Activated CD8-positive, alpha-beta memory T cell treated with anti-CD3 and anti-CD28 coated beads for 36 hours (primary cell): ENCODE measurements around the gene SLC11A2. TPM values are rescaled to one million over a fixed set of nuclear protein-coding genes. Genes with fewer than 3 reads are reported as not detected.

Experiments used
- CTCF ChIA-PET: fragments of 350-600 bp; sonication (Branson Sonifier 250); formaldehyde crosslinking; loops from one replicate; lab custom pipeline; 2021; ENCODE audit warnings: antibody characterized with exemption; lab: Charles Lee
- POLR2A ChIA-PET: fragments of 350-600 bp; sonication (Branson Sonifier 250); formaldehyde crosslinking; loops from one replicate; lab custom pipeline; 2021; ENCODE audit warnings: antibody characterized with exemption; lab: Charles Lee
- total RNA-seq, 2 experiments: library from RNA; stranded (reverse); gene quantifications; one replicate each; pipeline ENCODE4 v1.2.3, GENCODE V29; 2021

SLC11A2 gene
- 10 to 100 TPM; 33.4 to 33.8 TPM for total RNA-seq

GRCh38 chr12:51025836-51026638, at the start of gene SLC11A2:
TSS of gene SLC11A2 (minus strand) at chr12:51026384. CDS start at chr12:51010728, 15,656 bp downstream.
- CTCF ChIA-PET, result interaction anchor here (0.7 to 3.0 kb wide), 12 partner anchors 10 to 315 kb away, joined by 3 to 6 read pairs (median 4); no protein-coding TSS in a partner anchor
- POLR2A ChIA-PET, result interaction anchor here (0.5 to 2.4 kb wide), 13 partner anchors 15 to 364 kb away, joined by 3 to 15 read pairs (median 4); partner anchors contain the start of genes ATF1, CSRNP2 and POU6F1

DNA sequence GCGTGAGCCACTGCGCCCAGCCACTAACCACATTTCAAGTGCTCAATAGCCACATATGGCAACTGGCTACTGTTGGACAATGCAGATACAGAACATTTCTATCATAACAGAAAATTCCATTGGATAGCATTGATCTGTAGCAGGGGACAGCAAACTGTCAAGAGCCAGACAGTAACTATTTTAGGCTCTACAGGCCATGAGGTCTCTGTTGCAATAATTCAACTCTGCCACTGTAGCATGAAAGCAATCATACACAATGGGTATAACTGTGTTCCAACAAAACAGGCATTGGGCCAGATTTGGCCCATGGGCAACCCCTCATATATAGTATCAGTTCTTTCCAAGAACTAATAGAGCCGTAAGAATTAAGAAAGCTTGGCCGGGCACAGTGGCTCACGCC, 49.2 kb upstream of the SLC11A2 start:
- POLR2A ChIA-PET, result interaction anchor here (0.7 kb wide), 1 partner anchor 137 kb away, joined by 6 read pairs; no protein-coding TSS in a partner anchor
- CTCF ChIA-PET, result interaction anchor here (0.8 kb wide), 1 partner anchor 11 kb away, joined by 4 read pairs; no protein-coding TSS in a partner anchor

- CTCF ChIA-PET, result no interaction called here
- POLR2A ChIA-PET, result no interaction called here
These were observed 45.5 kb upstream of the SLC11A2 start for GRCh38 chr12:51071663-51072062.

- CTCF ChIA-PET, result no interaction called here
- POLR2A ChIA-PET, result no interaction called here
These were observed 43.8 kb upstream of the SLC11A2 start for GRCh38 chr12:51070004-51070403.

GRCh38 chr12:51067771-51068170, 41.6 kb upstream of the SLC11A2 start:
- CTCF ChIA-PET, result no interaction called here
- POLR2A ChIA-PET, result no interaction called here

GRCh38 chr12:51067229-51067628, 41.0 kb upstream of the SLC11A2 start:
- ChIA-PET POLR2A (no interaction called here), CTCF (interaction anchor here (1.2 kb wide), 1 partner anchor 11 kb away, joined by 3 read pairs; no protein-coding TSS in a partner anchor)

- ChIA-PET CTCF (no interaction called here), POLR2A (no interaction called here)
These were observed 39.3 kb upstream of the SLC11A2 start for GRCh38 chr12:51065530-51065929.

DNA sequence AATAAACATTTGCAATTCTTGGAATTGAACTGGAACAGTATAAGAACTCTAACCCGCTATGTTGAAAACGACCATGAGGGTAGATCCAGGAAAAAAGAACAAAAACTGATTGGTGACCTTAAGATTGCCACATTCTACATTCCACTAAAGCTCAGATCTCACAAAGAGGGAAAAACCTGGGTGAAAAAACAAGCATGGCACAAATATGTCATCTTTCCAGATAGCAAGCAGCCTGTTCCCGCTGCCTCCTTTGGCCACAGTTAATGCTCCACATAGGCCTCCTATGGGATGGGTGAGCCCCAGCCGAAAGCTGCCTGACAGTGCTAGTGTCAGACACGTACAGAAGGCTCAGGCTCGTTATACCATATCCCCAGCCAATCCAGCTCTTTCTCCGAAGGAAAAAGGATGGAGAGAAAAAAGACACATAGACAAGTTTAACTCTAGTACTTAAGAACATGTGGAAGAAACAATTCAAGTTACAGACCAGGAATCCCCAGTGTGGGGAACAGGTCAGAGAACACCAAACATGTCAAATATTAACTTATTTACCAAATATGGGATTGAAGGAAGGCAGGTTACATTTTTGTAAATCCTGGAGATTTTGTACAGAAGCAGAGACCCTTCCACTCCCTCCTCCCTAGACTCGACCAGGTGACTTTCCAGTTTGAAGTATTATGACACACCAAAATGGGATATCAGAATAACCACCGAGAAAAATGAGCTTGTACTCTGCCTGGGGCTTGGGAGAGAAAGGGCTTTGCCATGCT, 36.6 kb upstream of the SLC11A2 start:
- CTCF ChIA-PET, result interaction anchor here (0.6 to 0.9 kb wide), 2 partner anchors 14 to 17 kb away, joined by 3 read pairs; no protein-coding TSS in a partner anchor
- POLR2A ChIA-PET, result interaction anchor here (0.6 to 1.2 kb wide), 2 partner anchors 11 to 21 kb away, joined by 3 read pairs; no protein-coding TSS in a partner anchor

- ChIA-PET CTCF (no interaction called here), POLR2A (no interaction called here)
These were observed 32.9 kb upstream of the SLC11A2 start for GRCh38 chr12:51059086-51059485.

GRCh38 chr12:51056242-51056641, 30.1 kb upstream of the SLC11A2 start:
- ChIA-PET CTCF (interaction anchor here (0.9 kb wide), 1 partner anchor 10 kb away, joined by 3 read pairs; no protein-coding TSS in a partner anchor), POLR2A (no interaction called here)

DNA sequence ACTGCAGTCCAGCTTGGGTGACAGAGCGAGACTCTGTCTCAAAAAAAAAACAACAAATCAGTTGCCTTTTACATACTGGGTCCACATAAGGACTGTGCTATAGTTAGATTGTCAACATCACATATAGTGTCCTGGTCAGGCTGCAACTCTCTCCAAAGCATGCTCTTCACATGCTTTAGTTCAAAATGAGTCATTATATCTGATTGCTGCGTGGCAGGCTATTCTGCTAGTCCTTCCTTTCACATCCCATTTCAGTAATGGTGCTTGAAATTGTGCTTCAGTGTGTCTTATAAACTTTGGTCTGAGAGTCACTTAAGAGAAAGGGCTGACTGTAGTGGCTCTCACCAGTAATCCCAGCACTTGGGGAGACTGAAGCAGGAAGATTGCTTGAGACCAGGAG, 28.9 kb upstream of the SLC11A2 start:
- ChIA-PET CTCF (interaction anchor here (0.7 kb wide), 1 partner anchor 320 kb away, joined by 3 read pairs; no protein-coding TSS in a partner anchor), POLR2A (no interaction called here)

DNA sequence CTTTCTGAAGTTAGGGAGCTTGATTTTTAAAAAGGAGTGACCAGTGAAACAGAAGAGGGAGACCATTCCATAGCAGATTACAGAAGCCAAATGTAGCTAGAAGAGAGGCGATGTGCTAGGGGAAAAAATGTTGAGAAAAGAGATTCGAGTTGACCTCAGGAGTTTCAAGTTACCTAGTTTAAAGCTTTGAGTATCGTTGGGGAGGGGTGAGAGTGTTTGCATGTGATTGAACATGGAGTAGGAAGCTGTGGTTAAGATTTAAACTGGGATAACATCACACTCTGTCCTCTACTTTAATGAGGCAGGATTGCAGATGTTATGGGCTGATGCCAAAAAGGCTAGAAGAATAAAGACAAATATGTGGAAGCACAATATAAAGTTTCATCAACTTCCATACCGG, 25.6 kb upstream of the SLC11A2 start:
- POLR2A ChIA-PET, result interaction anchor here (0.6 to 1.4 kb wide), 3 partner anchors 9 to 17 kb away, joined by 3 read pairs; no protein-coding TSS in a partner anchor
- CTCF ChIA-PET, result no interaction called here

DNA sequence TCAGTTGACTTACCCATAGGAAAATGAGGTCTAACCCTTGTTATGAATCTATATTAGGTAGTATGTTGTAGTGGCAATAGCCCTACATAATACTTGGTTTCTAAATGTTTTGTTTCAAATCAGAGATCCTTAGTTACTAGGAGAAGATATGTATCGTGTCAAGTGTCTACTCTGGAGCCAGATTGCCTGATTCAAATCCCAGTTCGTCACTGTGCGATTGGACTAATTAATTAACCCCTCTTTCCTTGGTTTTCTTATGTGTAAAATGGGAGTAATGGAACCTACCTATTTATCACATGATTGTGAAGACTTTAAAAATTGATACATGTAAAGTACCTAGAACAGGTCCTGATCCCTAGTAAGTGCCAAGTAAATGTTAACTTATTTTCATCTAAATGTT, 23.3 kb upstream of the SLC11A2 start:
- CTCF ChIA-PET, result no interaction called here
- POLR2A ChIA-PET, result interaction anchor here (0.7 kb wide), 1 partner anchor 104 kb away, joined by 5 read pairs; no protein-coding TSS in a partner anchor

- CTCF ChIA-PET, result no interaction called here
- POLR2A ChIA-PET, result interaction anchor here (0.5 to 0.9 kb wide), 3 partner anchors 22 to 50 kb away, joined by 3 read pairs; no protein-coding TSS in a partner anchor
These were observed 22.6 kb upstream of the SLC11A2 start for GRCh38 chr12:51048661-51049251.

DNA sequence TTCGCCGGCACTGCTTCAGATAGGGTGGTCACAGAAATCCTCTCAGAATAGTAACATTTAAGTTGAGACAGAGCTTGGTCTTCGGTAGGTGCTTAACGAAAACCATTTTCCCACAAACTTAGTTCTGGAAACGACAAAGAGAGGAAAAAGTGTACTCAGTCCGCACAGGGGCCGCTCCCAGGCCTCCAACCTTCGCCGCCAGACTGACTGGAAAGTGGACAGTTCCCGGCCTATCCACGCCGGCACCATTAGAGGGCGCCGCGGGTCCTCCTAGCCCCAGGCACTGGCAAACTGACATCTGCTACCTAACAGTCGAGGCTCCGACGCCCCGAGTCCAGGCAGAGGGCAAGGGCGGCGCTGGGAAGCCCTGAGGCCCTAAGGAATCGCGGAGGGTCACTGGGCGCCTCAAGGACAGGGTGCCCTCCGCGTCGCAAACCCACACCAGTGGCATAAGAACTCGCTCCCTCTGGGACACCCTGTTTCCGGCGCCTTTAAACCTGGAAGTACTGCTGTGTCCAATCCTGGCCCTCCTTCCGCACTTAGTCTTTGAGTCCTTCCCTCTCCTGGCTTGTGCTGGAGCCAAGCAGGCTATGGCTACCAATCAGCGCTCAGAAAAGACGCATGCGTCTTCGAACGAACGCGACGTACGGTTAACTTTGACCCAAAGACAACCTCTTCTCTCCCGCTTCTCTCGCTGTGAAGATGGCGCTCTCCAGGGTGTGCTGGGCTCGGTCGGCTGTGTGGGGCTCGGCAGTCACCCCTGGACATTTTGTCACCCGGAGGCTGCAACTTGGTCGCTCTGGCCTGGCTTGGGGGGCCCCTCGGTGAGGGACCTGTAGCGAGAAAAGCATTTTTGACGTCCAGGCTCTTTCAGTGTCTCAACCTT, 21.7 kb upstream of the SLC11A2 start, which contains the start of gene LETMD1:
TSS of gene LETMD1 (plus strand) at position 673 of the 886 bp plus-strand sequence. CDS start at position 703, 30 bp downstream.
- ChIA-PET CTCF (interaction anchor here (1.0 to 1.4 kb wide), 3 partner anchors 20 to 294 kb away, joined by 3 to 5 read pairs (median 3); partner anchors contain the start of gene SLC11A2), POLR2A (interaction anchor here (0.8 to 0.9 kb wide), 2 partner anchors 21 to 29 kb away, joined by 3 read pairs; no protein-coding TSS in a partner anchor)

DNA sequence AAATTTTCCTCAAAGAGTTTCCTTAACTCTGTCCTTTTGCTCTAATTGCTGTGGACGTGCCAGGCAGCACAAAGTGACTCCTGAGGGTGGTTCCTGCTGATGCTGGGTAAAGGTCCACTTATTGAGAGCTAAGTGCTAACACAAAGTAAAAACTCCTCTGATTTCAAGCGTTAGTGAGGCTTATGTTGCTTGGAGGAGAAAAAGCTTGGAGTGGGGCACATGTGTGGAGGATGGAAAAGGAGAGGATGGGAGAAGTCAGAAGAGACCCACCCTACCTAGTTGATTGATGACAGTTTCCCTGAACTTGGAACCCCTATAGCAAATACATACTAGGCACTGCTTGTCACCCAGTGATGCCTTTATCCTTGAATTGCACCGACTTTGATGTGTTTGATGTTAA, 10.1 kb upstream of the SLC11A2 start:
- POLR2A ChIA-PET, result no interaction called here
- CTCF ChIA-PET, result interaction anchor here (1.3 kb wide), 1 partner anchor 11 kb away, joined by 6 read pairs; the partner anchor contains the start of gene SLC11A2

DNA sequence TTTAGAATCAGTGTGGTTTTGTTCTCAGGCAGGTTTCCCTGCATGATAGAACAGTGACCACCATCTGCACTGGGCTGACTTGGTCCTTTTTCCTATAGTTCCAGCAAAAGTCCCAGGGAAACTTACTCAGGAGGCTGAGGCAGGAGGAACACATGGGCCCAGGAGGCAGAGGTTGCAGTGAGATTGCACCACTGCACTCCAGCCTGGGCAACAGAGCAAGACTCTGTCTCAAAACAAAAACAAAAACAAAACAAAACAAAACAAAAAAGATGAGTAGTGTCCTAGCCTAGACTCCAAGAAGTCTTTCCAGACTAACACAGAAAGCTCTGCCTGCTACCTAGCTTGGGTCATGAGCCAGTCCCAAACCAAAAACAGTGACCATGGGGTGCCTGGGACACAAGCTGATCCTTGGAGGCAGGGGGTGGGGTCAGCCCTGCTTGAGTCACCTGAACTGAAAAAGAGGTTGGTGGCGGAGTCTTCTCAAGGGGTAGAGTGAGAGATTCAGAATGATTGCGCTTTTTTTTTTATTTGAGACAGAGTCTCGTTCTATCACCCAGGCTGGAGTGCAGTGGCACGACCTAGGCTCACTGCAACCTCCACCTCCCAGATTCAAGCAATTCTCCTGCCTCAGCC, 7.4 kb upstream of the SLC11A2 start:
- POLR2A ChIA-PET, result interaction anchor here (0.5 kb wide), 1 partner anchor 227 kb away, joined by 7 read pairs; no protein-coding TSS in a partner anchor
- CTCF ChIA-PET, result interaction anchor here (1.2 kb wide), 1 partner anchor 12 kb away, joined by 3 read pairs; no protein-coding TSS in a partner anchor
